GM12872 (cell line): ENCODE data around the gene WIF1.

Experiments used
- TF ChIP-seq, protein P1 (sequence below): IDR thresholded peaks from 3 replicates; pipeline ENCODE4 v1.5.1; 2011; ENCODE audit warnings: low read depth, mild to moderate bottlenecking, low read length, moderate library complexity; ENCODE audit not compliant: insufficient read depth

WIF1 gene

DNA sequence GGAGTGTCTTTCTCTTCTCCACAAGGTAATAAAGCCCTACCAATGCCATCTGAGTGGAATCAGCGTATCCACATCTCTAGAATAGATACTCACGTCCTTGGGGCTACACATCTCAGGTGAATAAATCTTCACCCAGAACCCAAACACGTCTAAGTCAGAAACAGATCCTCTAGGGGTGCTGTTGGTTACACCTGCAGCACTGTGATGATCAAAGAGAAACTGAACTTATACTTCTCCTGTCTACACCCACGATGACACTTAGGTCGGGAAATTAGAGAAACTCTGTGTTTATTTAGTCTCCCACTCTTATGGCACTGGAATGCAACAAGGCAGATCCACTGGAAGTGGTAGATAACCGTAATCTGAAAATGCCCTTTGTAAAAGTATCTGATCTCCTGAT lies 46.2 kb downstream of the WIF1 start:
- TF ChIP-seq, protein P1, sequence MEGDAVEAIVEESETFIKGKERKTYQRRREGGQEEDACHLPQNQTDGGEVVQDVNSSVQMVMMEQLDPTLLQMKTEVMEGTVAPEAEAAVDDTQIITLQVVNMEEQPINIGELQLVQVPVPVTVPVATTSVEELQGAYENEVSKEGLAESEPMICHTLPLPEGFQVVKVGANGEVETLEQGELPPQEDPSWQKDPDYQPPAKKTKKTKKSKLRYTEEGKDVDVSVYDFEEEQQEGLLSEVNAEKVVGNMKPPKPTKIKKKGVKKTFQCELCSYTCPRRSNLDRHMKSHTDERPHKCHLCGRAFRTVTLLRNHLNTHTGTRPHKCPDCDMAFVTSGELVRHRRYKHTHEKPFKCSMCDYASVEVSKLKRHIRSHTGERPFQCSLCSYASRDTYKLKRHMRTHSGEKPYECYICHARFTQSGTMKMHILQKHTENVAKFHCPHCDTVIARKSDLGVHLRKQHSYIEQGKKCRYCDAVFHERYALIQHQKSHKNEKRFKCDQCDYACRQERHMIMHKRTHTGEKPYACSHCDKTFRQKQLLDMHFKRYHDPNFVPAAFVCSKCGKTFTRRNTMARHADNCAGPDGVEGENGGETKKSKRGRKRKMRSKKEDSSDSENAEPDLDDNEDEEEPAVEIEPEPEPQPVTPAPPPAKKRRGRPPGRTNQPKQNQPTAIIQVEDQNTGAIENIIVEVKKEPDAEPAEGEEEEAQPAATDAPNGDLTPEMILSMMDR: peak; percentile 40; the same call in 2 of the 3 replicates

DNA sequence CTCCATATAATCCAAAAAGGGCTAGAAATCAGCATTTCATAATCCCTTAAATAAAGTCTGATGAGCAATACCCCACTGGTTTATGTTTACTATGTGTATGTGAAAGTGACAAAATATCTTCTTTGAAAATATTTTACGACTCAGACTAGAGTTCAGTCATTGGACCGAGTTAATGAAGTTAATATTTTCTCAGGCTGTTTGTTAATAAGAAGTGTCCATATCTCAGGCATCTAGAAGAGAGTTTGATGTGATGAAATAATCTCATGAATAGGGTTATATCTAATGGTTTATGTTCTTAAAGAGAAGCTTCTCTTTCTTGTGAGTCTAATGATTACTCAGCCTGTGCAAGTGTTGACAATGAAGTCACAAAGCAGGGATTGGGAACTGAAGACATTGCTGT lies 51.8 kb downstream of the WIF1 start:
- TF ChIP-seq, protein P1: no peak

DNA sequence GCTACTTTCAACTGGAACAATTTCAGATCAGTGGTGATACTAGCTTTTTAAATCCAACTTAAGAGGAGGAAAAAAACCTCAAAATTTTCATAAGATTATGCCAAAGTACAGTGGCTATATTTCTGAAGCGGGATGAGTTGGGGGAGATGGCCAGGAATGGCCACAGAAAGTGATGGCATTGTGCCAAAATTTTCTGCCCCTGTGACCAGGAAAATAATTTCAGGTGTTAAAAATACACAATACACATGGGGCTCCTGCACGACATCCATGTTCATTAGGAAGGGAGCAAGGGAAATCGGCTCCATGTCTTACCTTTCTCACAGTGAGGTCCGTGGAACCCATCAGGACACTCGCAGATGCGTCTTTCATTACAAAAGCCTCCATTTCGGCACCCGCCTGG lies 53.7 kb downstream of the WIF1 start:
- TF ChIP-seq, protein P1: no peak

DNA sequence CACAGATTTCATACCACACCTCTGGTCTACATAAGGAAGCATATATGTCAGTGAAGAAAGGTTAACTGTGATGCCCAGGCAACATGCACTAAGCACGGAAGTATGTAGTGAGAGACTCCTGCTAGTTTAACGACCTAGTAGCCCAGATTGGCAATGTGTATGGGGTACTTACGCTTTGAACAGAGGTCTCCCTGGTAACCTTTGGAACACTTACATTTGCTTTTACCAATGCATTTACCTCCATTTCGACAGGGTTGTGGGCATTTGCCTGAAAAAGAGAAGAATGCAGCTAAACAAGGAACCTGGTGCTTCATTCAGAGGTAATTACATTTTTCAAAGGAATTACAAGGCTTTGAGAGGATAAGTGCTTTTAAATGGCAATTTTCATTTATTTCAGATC lies 65.2 kb downstream of the WIF1 start:
- TF ChIP-seq, protein P1: no peak

DNA sequence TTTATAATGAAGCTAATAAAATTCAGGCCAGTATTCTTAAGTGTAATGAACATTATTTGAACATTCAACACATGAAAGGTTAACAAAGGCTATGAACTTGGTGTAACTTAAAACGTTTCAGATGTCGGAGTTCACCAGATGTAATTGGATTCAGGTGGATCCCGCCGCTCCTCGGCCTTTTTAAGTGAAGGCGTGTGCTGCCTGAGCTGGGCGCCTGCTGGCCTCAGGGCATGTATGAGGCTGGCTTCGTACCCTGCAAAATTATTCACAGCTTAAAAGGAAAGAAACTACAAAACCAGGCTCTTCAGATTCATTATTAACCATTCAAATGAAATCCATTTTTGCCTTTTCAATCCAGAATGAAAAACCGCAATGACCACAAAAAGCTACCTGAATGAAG lies 69.9 kb downstream of the WIF1 start:
- TF ChIP-seq, protein P1: no peak

DNA sequence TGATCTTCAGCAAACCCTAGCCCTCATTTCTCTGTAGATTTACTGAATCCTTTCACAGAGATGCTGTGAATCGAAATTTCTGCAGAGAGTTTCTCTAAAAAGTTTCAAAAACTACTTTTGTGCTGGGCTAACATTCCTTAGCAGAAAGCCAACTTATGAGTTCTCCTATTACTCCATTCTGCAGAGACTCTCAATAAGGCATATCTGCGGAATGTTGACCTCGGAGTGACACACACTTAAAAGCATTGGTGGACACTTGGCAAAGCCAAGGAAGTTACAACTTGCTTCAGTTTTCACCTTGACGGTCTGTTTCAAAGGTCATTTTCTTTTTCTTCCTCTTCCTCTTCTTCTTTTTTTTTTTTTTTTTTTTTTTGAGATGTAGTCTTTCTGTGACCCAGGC lies 75.8 kb downstream of the WIF1 start:
- TF ChIP-seq, protein P1: no peak

DNA sequence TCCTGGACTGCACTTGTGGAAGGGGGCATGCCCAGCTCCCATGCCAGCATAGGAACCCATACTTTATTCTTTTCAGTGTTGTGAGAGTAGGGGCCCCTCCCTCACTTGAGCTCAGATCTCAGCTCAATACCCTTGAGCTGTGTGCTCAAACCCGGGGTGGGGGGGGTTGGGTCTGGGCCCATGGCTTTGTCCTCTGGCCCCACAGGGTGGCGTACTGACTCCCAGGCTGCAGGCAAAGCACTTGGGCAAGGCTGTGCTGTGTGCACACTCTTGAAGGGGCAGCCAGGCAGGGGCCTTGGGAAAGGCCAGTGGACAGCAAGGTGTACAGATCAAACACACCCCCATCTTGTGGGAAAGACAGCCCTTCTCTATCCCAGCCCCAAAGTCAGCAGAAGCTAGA lies 81.8 kb downstream of the WIF1 start:
- TF ChIP-seq, protein P1: no peak

DNA sequence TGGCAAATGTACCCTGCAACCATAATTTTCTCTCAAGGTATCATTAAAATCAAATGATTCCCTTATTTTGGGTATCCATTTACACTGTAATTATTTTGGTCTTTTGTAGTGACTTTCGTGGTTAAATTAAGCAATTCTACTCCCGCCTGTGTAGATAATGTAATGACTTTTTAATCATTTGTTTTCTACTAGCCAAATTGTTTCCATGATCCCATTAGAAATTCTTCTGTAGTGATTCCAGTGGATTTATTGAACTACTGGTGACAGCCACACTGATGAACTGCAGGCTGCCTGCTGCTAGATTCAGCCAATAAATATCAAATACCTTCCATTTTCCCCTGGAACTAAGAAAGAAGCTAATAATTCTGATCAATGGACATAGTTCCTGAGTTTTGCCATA lies 96.0 kb downstream of the WIF1 start:
- TF ChIP-seq, protein P1: no peak
